HepG2 (cell line): ENCODE measurements around the gene CPNE4. TPM values are rescaled to one million over a fixed set of nuclear protein-coding genes. Genes with fewer than 3 reads are reported as not detected.

Experiments
- AGO2 ChIP-seq: fragments of 200-400 bp; formaldehyde crosslinking; optimal IDR thresholded peaks from 2 replicates; pipeline ENCODE3; 2017; ENCODE audit warnings: mild to moderate bottlenecking, low read depth, low read length, moderate library complexity
- CHCHD3 ChIP-seq: sonication (generic); formaldehyde crosslinking; IDR thresholded peaks from 2 replicates; pipeline ENCODE4 v1.8.0; 2022; ENCODE audit warnings: mild to moderate bottlenecking, missing genetic modification reagents, moderate library complexity
- KDM4B ChIP-seq: sonication (generic); formaldehyde crosslinking; IDR thresholded peaks from 2 replicates; pipeline ENCODE4 v1.4.0; 2020; ENCODE audit warnings: missing genetic modification reagents
- KLF6 ChIP-seq: IDR thresholded peaks from 2 replicates; pipeline ENCODE4 v1.8.0; 2016; ENCODE audit warnings: missing biosample characterization, missing genetic modification reagents
- MEIS1 ChIP-seq: sonication (generic); formaldehyde crosslinking; IDR thresholded peaks from 2 replicates; pipeline ENCODE4 v1.9.0; 2021; ENCODE audit warnings: mild to moderate bottlenecking, missing genetic modification reagents, moderate library complexity, borderline replicate concordance
- NONO ChIP-seq, 2 experiments: fragments of 450-650 bp in 1 of 2; sonication (generic) in 1 of 2; formaldehyde crosslinking in 1 of 2; IDR thresholded peaks in 1 of 2; conservative IDR thresholded peaks in 1 of 2; 2 replicates each; pipeline versions ENCODE4 v1.6.1 to v1.8.0; 2017 to 2022; ENCODE audit warnings: mild to moderate bottlenecking in 1 of 2, missing genetic modification reagents in 1 of 2, moderate library complexity in 1 of 2
- NR2F1 ChIP-seq, 2 experiments: fragments of 450-650 bp in 1 of 2; formaldehyde crosslinking in 1 of 2; IDR thresholded peaks; 2 replicates each; pipeline versions ENCODE4 v1.5.0 to v1.6.1; 2016 to 2020; ENCODE audit warnings: mild to moderate bottlenecking in 1 of 2, missing compliant biosample characterization in 1 of 2, missing genetic modification reagents in 1 of 2, moderate library complexity in 1 of 2
- RARA ChIP-seq: IDR thresholded peaks from 2 replicates; pipeline ENCODE4 v1.6.1; 2016; ENCODE audit warnings: missing genetic modification reagents, missing compliant biosample characterization
- SMARCC2 ChIP-seq: fragments of 450-650 bp; IDR thresholded peaks from 2 replicates; pipeline ENCODE4 v1.6.1; 2017; ENCODE audit warnings: antibody characterized with exemption, mild to moderate bottlenecking
- SP1 ChIP-seq, 2 experiments: fragments of 450-650 bp in 1 of 2; sonication (generic) in 1 of 2; formaldehyde crosslinking in 1 of 2; IDR thresholded peaks; 2 replicates each; pipeline versions ENCODE4 v1.4.0 to v1.6.1; 2016 to 2020; ENCODE audit warnings: missing genetic modification reagents in 1 of 2
- TBP ChIP-seq: sonication (generic); formaldehyde crosslinking; IDR thresholded peaks from 2 replicates; pipeline ENCODE4 v1.5.0; 2020; ENCODE audit warnings: missing genetic modification reagents
- THAP9 ChIP-seq: sonication (generic); formaldehyde crosslinking; IDR thresholded peaks from 2 replicates; pipeline ENCODE4; 2020; ENCODE audit warnings: missing genetic modification reagents, mild to moderate bottlenecking, borderline replicate concordance
- ZMAT3 ChIP-seq: sonication (generic); formaldehyde crosslinking; conservative IDR thresholded peaks from 2 replicates; pipeline ENCODE4 v1.7.0; 2021; ENCODE audit warnings: missing genetic modification reagents
- ZNF235 ChIP-seq: sonication (generic); formaldehyde crosslinking; IDR thresholded peaks from 2 replicates; pipeline ENCODE4 v1.8.1; 2023; ENCODE audit warnings: mild to moderate bottlenecking, missing genetic modification reagents, borderline replicate concordance
- ZNF263 ChIP-seq: sonication (generic); formaldehyde crosslinking; IDR thresholded peaks from 2 replicates; pipeline ENCODE4 v1.4.0; 2020; ENCODE audit warnings: missing genetic modification reagents
- ZNF337 ChIP-seq: sonication (generic); formaldehyde crosslinking; IDR thresholded peaks from 2 replicates; pipeline ENCODE4 v1.5.1; 2020; ENCODE audit warnings: missing genetic modification reagents, low read depth, mild to moderate bottlenecking, borderline replicate concordance
- ZNF383 ChIP-seq: sonication (generic); formaldehyde crosslinking; IDR thresholded peaks from 2 replicates; pipeline ENCODE4 v1.4.0; 2020; ENCODE audit warnings: missing genetic modification reagents, mild to moderate bottlenecking, borderline replicate concordance
- ZNF552 ChIP-seq: sonication (generic); formaldehyde crosslinking; IDR thresholded peaks from 2 replicates; pipeline ENCODE4 v1.9.0; 2022; ENCODE audit warnings: missing genetic modification reagents, mild to moderate bottlenecking, borderline replicate concordance
- ZNF646 ChIP-seq: sonication (generic); formaldehyde crosslinking; IDR thresholded peaks from 2 replicates; pipeline ENCODE4 v1.9.0; 2021; ENCODE audit warnings: mild to moderate bottlenecking, missing genetic modification reagents
- ZNF709 ChIP-seq: sonication (generic); formaldehyde crosslinking; IDR thresholded peaks from 2 replicates; pipeline ENCODE4 v1.5.0; 2020; ENCODE audit warnings: mild to moderate bottlenecking, missing genetic modification reagents
- polyA plus RNA-seq, 8 experiments: library from polyadenylated mRNA; depleted of rRNA in 3 of 8; stranded (reverse) in 7 of 8; unstranded in 1 of 8; fragments of >200 nt; fragmentation: Illumina TruSeq in 4 of 8; extraction: Trizol in 4 of 8; gene quantifications; 2 replicates each; pipeline versions ENCODE4 v1.2.1 to v1.2.3, GENCODE V29; 2011 to 2016; ENCODE audit warnings: low read depth in 4 of 8, missing spikeins in 1 of 8, mixed read lengths in 1 of 8; ENCODE audit not compliant: insufficient read depth in 1 of 8
- total RNA-seq, 5 experiments: library from RNA; depleted of rRNA; stranded (reverse); fragments of >200 nt; fragmentation: Illumina TruSeq; extraction: Trizol; gene quantifications; 2 replicates each; pipeline ENCODE4 v1.2.3, GENCODE V29; 2016; ENCODE audit warnings: low read depth in 1 of 5

Gene CPNE4
- total and polyA plus RNA-seq, 2 of the 13 experiments (the other 11 are each of a cell fraction or from before 2014, with no cell fraction given), result not detected

- TF ChIP-seq ZNF646 (no peak), ZNF383 (CRISPR knock-in tag) (no peak), NONO (IDR thresholded peaks at IDR 0.05) (no peak), NONO (CRISPR knock-in tag; conservative IDR thresholded peaks at IDR 0.05) (peak; percentile 97), SP1 (IDR thresholded peaks at IDR 0.05) (no peak), SP1 (CRISPR knock-in tag; IDR thresholded peaks at IDR 0.05) (peak; percentile 57; the same call in 1 of the 2 replicates), ZMAT3 (CRISPR knock-in tag) (peak; percentile 97), SMARCC2 (no peak), RARA (CRISPR knock-in tag) (peak; percentile 75), ZNF552 (CRISPR knock-in tag) (peak; percentile 97), ZNF235 (CRISPR knock-in tag) (peak; percentile 97; the same call in 1 of the 2 replicates), ZNF709 (peak; percentile 87), ZNF263 (CRISPR knock-in tag) (peak; percentile 78), NR2F1 (CRISPR knock-in tag; IDR thresholded peaks at IDR 0.05) (no peak), MEIS1 (peak; percentile 49; the same call in 1 of the 2 replicates), KDM4B (CRISPR knock-in tag) (peak; percentile 96), AGO2 (peak; percentile 68), KLF6 (CRISPR knock-in tag) (peak; percentile 93), ZNF337 (CRISPR knock-in tag) (peak; percentile 88; the same call in 1 of the 2 replicates), TBP (CRISPR knock-in tag) (no peak; the same call in 1 of the 2 replicates), CHCHD3 (CRISPR knock-in tag) (no peak; the same call in none of the 2 replicates), THAP9 (CRISPR knock-in tag) (peak; percentile 98)
Observed at GRCh38 chr3:131502530-131503319, 532.1 kb downstream of the CPNE4 start, which contains the start of gene MRPL3 (continued).
